ENCODE measurements around the gene NCOA3. TPM values are rescaled to one million over a fixed set of nuclear protein-coding genes. Genes with fewer than 3 reads are reported as not detected.

The NCOA3 gene
- total and polyA plus RNA-seq, 10 of the 15 experiments (the other 5 are each of a cell fraction or from before 2014, with no cell fraction given): 16.9 to 96.2 (median 73.6) TPM

GRCh38 chr20:47674145-47674544, 172.5 kb downstream of the NCOA3 start:
- CTCF ChIA-PET: interaction anchor here (1.3 to 2.4 kb wide), 3 partner anchors 10 to 290 kb away, joined by 3 to 10 read pairs (median 4); no protein-coding TSS in a partner anchor
- H3K9ac ChIP-seq (ENCODE audit: control insufficient read depth, insufficient read depth, low read length): no peak overlapping the region
- DNase-seq (ENCODE audit: low read depth, low spot score) (no peak), ATAC-seq (no peak), FAIRE-seq (no peak)
- RAD21 ChIA-PET (ENCODE audit: unreplicated experiment): no interaction called here
- TF ChIP-seq NFXL1 (IDR thresholded peaks at IDR 0.05; ENCODE audit: borderline replicate concordance): peak; percentile 27; the same call in 1 of the 2 replicates
- TF ChIP-seq MYB (IDR thresholded peaks at IDR 0.05; ENCODE audit: borderline replicate concordance, low read depth, low read length): no peak
- no peaks in the 10 kb centered on the region for H3K9me3 ChIP-seq (replicated peaks; ENCODE audit: control insufficient read depth, insufficient read depth, low read length)
- H3K4me2 ChIP-seq (ENCODE audit: control insufficient read depth, insufficient read depth): no peak overlapping the region
- H2AFZ ChIP-seq (ENCODE audit: control insufficient read depth, low read depth, low read length): no peak overlapping the region
- H3K4me3 ChIP-seq: no peak overlapping the region
- SMC1A ChIA-PET (ENCODE audit: uncharacterized antibody, unreplicated experiment): no interaction called here
- POLR2A ChIA-PET: no interaction called here
- 37% methylated on average over 13 of the region's 15 CpGs for WGBS (ENCODE audit: insufficient coverage, insufficient replicate concordance, low lambda C conversion rate, missing lambda C conversion rate)
- in situ Hi-C loops (cut with MboI): no loop called here
- H4K20me1 ChIP-seq (ENCODE audit: control insufficient read depth, insufficient read depth): no peaks in the 10 kb centered on the region
- BruUV-seq (replicated peaks): no TSS peak
- H3K4me1 ChIP-seq (ENCODE audit: control insufficient read depth, insufficient read depth, low read length): no peaks in the 10 kb centered on the region
- no peak overlapping the region for H3K27ac ChIP-seq (ENCODE audit: control insufficient read depth, insufficient read depth)
- intact Hi-C loops (cut with micrococcal nuclease; ENCODE audit: unreplicated experiment): no loop called here
- H3K27me3 ChIP-seq (replicated peaks in 1 of 2; ENCODE audit: control insufficient read depth in 2 of 2, insufficient read depth in 2 of 2, low read length in 1 of 2): no peaks in the 10 kb centered on the region; a peak in 1 of 4 replicates
- H3K79me2 ChIP-seq (ENCODE audit: control insufficient read depth, insufficient read depth, low read length): no peaks in the 10 kb centered on the region
- H3K36me3 ChIP-seq (ENCODE audit: control insufficient read depth in 2 of 2, insufficient read depth in 2 of 2, low read length in 1 of 2): no peaks in the 10 kb centered on the region

DNA sequence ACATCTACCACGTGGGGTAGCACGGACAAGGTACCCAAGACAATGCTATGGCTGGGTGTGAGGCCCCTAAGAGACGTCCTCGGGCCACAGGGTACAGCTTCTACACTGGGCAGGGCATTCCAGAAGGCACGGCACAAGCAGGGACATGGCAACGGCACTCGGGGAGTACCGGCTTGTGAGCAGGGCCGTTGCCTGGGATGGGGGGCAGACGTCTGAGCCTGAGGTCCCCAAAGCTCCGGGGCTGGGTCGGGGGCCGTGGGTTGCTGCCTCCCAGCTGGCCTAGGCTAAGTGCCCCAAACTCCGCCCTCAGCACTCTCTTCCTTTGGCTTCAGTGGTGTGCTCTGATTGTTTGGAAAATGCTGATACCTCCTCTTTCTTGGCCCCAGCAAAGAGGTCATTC, 173.0 kb downstream of the NCOA3 start:
- H2AFZ ChIP-seq (ENCODE audit: control insufficient read depth, low read depth, low read length): no peak overlapping the region
- no peak overlapping the region for H3K9ac ChIP-seq (ENCODE audit: control insufficient read depth, insufficient read depth, low read length)
- no peak overlapping the region for H3K4me3 ChIP-seq
- CTCF ChIA-PET: interaction anchor here (1.0 to 2.4 kb wide), 5 partner anchors 10 to 946 kb away, joined by 3 to 10 read pairs (median 4); no protein-coding TSS in a partner anchor
- no peak overlapping the region for H3K4me2 ChIP-seq (ENCODE audit: control insufficient read depth, insufficient read depth)
- no peaks in the 10 kb centered on the region for H3K79me2 ChIP-seq (ENCODE audit: control insufficient read depth, insufficient read depth, low read length)
- SMC1A ChIA-PET (ENCODE audit: uncharacterized antibody, unreplicated experiment): interaction anchor here (1.0 kb wide), 1 partner anchor 946 kb away, joined by 3 read pairs; no protein-coding TSS in a partner anchor
- no peak for ATAC-seq
- H3K36me3 ChIP-seq (ENCODE audit: control insufficient read depth in 2 of 2, insufficient read depth in 2 of 2, low read length in 1 of 2): no peaks in the 10 kb centered on the region
- no peaks in the 10 kb centered on the region for H3K4me1 ChIP-seq (ENCODE audit: control insufficient read depth, insufficient read depth, low read length)
- POLR2A ChIA-PET: no interaction called here
- intact Hi-C loops (cut with micrococcal nuclease; ENCODE audit: unreplicated experiment): loop anchor here (5.0 kb wide), 1 partner anchor 108 kb away; no protein-coding TSS in a partner anchor
- no peak for FAIRE-seq
- no peaks in the 10 kb centered on the region for H3K9me3 ChIP-seq (replicated peaks; ENCODE audit: control insufficient read depth, insufficient read depth, low read length)
- H3K27me3 ChIP-seq (replicated peaks in 1 of 2; ENCODE audit: control insufficient read depth in 2 of 2, insufficient read depth in 2 of 2, low read length in 1 of 2): no peaks in the 10 kb centered on the region; a peak in 1 of 4 replicates
- no peak for DNase-seq (ENCODE audit: low read depth, low spot score)
- no peaks in the 10 kb centered on the region for H4K20me1 ChIP-seq (ENCODE audit: control insufficient read depth, insufficient read depth)
- no TSS peak for BruUV-seq (replicated peaks)
- in situ Hi-C loops (cut with MboI): no loop called here
- H3K27ac ChIP-seq (ENCODE audit: control insufficient read depth, insufficient read depth): no peak overlapping the region
- RAD21 ChIA-PET (ENCODE audit: unreplicated experiment): interaction anchor here (0.7 to 1.1 kb wide), 2 partner anchors 36 to 946 kb away, joined by 3 read pairs; no protein-coding TSS in a partner anchor
- 29% methylated on average over 14 of the region's 14 CpGs for WGBS (ENCODE audit: insufficient coverage, insufficient replicate concordance, low lambda C conversion rate, missing lambda C conversion rate)
- no peak for TF ChIP-seq ZNF592 (IDR thresholded peaks at IDR 0.05)
- no peak for TF ChIP-seq ZNF217 (IDR thresholded peaks at IDR 0.05)
- no peak for TF ChIP-seq JUNB (IDR thresholded peaks at IDR 0.05)
- TF ChIP-seq, protein P1, sequence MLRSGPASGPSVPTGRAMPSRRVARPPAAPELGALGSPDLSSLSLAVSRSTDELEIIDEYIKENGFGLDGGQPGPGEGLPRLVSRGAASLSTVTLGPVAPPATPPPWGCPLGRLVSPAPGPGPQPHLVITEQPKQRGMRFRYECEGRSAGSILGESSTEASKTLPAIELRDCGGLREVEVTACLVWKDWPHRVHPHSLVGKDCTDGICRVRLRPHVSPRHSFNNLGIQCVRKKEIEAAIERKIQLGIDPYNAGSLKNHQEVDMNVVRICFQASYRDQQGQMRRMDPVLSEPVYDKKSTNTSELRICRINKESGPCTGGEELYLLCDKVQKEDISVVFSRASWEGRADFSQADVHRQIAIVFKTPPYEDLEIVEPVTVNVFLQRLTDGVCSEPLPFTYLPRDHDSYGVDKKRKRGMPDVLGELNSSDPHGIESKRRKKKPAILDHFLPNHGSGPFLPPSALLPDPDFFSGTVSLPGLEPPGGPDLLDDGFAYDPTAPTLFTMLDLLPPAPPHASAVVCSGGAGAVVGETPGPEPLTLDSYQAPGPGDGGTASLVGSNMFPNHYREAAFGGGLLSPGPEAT (IDR thresholded peaks at IDR 0.05; ENCODE audit: low read depth): no peak
- TF ChIP-seq YY1 (IDR thresholded peaks at IDR 0.05; ENCODE audit: low read depth, low read length): no peak
- TF ChIP-seq, protein P2, sequence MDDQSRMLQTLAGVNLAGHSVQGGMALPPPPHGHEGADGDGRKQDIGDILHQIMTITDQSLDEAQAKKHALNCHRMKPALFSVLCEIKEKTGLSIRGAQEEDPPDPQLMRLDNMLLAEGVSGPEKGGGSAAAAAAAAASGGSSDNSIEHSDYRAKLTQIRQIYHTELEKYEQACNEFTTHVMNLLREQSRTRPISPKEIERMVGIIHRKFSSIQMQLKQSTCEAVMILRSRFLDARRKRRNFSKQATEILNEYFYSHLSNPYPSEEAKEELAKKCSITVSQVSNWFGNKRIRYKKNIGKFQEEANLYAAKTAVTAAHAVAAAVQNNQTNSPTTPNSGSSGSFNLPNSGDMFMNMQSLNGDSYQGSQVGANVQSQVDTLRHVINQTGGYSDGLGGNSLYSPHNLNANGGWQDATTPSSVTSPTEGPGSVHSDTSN (IDR thresholded peaks at IDR 0.05; ENCODE audit: insufficient replicate concordance, low read depth, low read length): no peak

Measured in GM12878 (cell line).